ENCODE measurements around the gene ZSWIM2. TPM values are rescaled to one million over a fixed set of nuclear protein-coding genes. Genes with fewer than 3 reads are reported as not detected.
A peak's percentile ranks its signal among the peaks of the same experiment; 100 is the strongest.

The ZSWIM2 gene
- total and polyA plus RNA-seq, 2 of the 4 experiments (the other 2 are of a cell fraction), result 0.09 TPM; not detected in 1

DNA sequence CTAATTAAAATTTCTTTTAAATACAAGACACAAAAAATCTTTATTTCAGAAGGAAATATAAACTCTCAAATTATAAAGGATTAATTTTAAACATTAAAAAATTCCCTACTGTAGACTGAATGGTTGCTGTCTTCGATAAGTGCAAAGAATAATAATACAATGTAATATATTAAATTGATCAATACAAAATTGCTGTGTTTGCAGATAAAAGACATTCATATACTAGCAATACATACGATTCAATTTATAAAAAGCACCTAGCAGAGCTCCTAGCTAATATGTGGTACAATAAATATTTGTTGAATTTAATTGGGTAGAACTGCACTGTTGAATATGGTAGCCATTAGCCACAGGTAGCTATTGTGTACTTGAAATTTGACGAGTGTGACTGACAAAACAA, 6.6 kb downstream of the ZSWIM2 start:
- Histone ChIP-seq H3K27ac (ENCODE audit: insufficient read depth, low read length) (peak overlapping the region; percentile 23; the same call in 1 of the 2 replicates), H3K4me2 (ENCODE audit: low read depth, low read length) (no peak overlapping the region)
- no TSS peak for BruUV-seq (replicated peaks)

More for the DNA sequence above, 6.6 kb downstream of the ZSWIM2 start:
- intact Hi-C loops (cut with micrococcal nuclease) (loop anchor here (5.0 kb wide), 1 partner anchor 355 kb away; the partner anchor contains the start of gene ZC3H15), dilution Hi-C loops (cut with HindIII; ENCODE audit: low sequenced_read_pairs, unreplicated experiment) (no loop called here), in situ Hi-C loops (cut with MboI; ENCODE audit: low sequenced_read_pairs) (loop anchor here (25.0 kb wide), 1 partner anchor 330 kb away; no protein-coding TSS in a partner anchor)
- H2BK15ac ChIP-seq (ENCODE audit: low read depth, low read length), result 0 out of 3 replicates have a peak overlapping the region, but pooled peaks have one; percentile 70
- TF ChIP-seq MAFK (IDR thresholded peaks at IDR 0.05; ENCODE audit: low read depth, low read length) (peak; percentile 74), POLR2A (IDR thresholded peaks at IDR 0.05; ENCODE audit: low read depth, low read length) (no peak)
- ChIA-PET POLR2A (ENCODE audit: unreplicated experiment) (no interaction called here), CTCF (interaction anchor here (0.5 kb wide), 1 partner anchor 107 kb away, joined by 3 read pairs; no protein-coding TSS in a partner anchor)
- H2AK5ac ChIP-seq (ENCODE audit: low read depth, low read length), result no peak overlapping the region
- H3K14ac ChIP-seq (replicated peaks; ENCODE audit: low read depth, low read length), result no peak overlapping the region
- peaks cover 2% of the 10 kb centered on the region; the same call in 1 of the 2 replicates for H3K4me1 ChIP-seq (ENCODE audit: control insufficient read depth, insufficient read depth, low read length)
- peak overlapping the region in 1 of 2 experiments; percentile 16; a peak in 1 of 4 replicates for H4K8ac ChIP-seq (ENCODE audit: low read depth in 2 of 2, low read length in 2 of 2)
- H3K9me1 ChIP-seq (ENCODE audit: insufficient read depth, low read length), result no peaks in the 10 kb centered on the region
- 0 out of 2 replicates have a peak overlapping the region, but pooled peaks have one; percentile 68 for H2BK120ac ChIP-seq (ENCODE audit: low read depth, low read length)
- peak overlapping the region; percentile 76; the same call in 1 of the 2 replicates for H2BK20ac ChIP-seq (ENCODE audit: low read depth, low read length)
- DNase-seq, result no peak
- no CpG with 5 or more reads among the region's 3 CpGs for WGBS, 2 experiments (ENCODE audit: extremely low coverage in 2 of 2, insufficient read length in 1 of 2)
- no peaks in the 10 kb centered on the region for H3K36me3 ChIP-seq (ENCODE audit: control insufficient read depth, insufficient read depth, low read length)
- peak overlapping the region; percentile 67 for H2BK5ac ChIP-seq (ENCODE audit: low read depth, low read length, poor library complexity, severe bottlenecking)
- ATAC-seq (ENCODE audit: low read depth), result no peak
- no peak overlapping the region for H4K5ac ChIP-seq (ENCODE audit: low read depth, low read length)
- no peak overlapping the region for H3K9ac ChIP-seq (ENCODE audit: low read depth, low read length)
- H4K91ac ChIP-seq (ENCODE audit: insufficient read depth, low read depth, low read length), result no peak overlapping the region
- H2AFZ ChIP-seq (replicated peaks; ENCODE audit: low read length, poor library complexity), result no peak overlapping the region
- H3K27me3 ChIP-seq (ENCODE audit: control insufficient read depth, insufficient read depth, low read length), result no peaks in the 10 kb centered on the region
- no peak overlapping the region for H3K56ac ChIP-seq (ENCODE audit: extremely low read depth, insufficient read depth, low read length)
- H3K23ac ChIP-seq (ENCODE audit: low read depth, low read length), result no peak overlapping the region; the same call in 1 of the 2 replicates
- H3K9me3 ChIP-seq (ENCODE audit: control insufficient read depth, insufficient read depth, low read length), result no peaks in the 10 kb centered on the region
- no peak overlapping the region for H2AK9ac ChIP-seq (replicated peaks; ENCODE audit: low read depth, low read length, poor library complexity)
- no peaks in the 10 kb centered on the region for H4K20me1 ChIP-seq (ENCODE audit: insufficient read depth, low read length)
- no peak overlapping the region for H3K4ac ChIP-seq (ENCODE audit: low read depth, low read length)
- H3K79me1 ChIP-seq (ENCODE audit: low read depth in 1 of 2, low read length in 2 of 2), result no peaks in the 10 kb centered on the region
- no peak overlapping the region for H3K4me3 ChIP-seq (ENCODE audit: insufficient read depth, low read depth, low read length)
- H3K18ac ChIP-seq (ENCODE audit: low read depth, low read length), result no peak overlapping the region; the same call in 1 of the 2 replicates
